Lung (tissue), 12 donors: ENCODE data around the gene EEF1A2. TPM values are rescaled to one million over a fixed set of nuclear protein-coding genes. Genes with fewer than 3 reads are reported as not detected.

Experiments
- ATAC-seq: fragments of 200-7000 bp; cut with Tn5 transposase; one replicate; pipeline ENCODE4 v1.9.1; 2020; ENCODE audit warnings: moderate number of reproducible peaks; ENCODE audit not compliant: insufficient read depth, low FRiP score
- DNase-seq, 3 donors: peaks; one replicate each; pipeline ENCODE4 v3.0.0-alpha.2; 2013 to 2017
- H3K27ac ChIP-seq, 2 donors: one replicate each; pipeline ENCODE4 v1.5.1; 2013; ENCODE audit warnings: mild to moderate bottlenecking in 2 of 2, moderate library complexity in 2 of 2, control low read depth in 1 of 2, inconsistent platforms in 1 of 2, low read depth in 1 of 2, low read length in 1 of 2
- H3K27me3 ChIP-seq, 3 donors: one replicate each; pipeline ENCODE4 v1.5.1; 2013; ENCODE audit warnings: low read length in 2 of 3; ENCODE audit not compliant: control insufficient read depth in 3 of 3, insufficient read depth in 3 of 3
- H3K36me3 ChIP-seq, 4 donors: one replicate each; pipeline ENCODE4 v1.5.1; 2013; ENCODE audit warnings: low read length in 4 of 4, mild to moderate bottlenecking in 1 of 4, moderate library complexity in 1 of 4; ENCODE audit not compliant: control insufficient read depth in 4 of 4, insufficient read depth in 4 of 4
- H3K4me1 ChIP-seq, 5 donors: one replicate each; pipeline ENCODE4 v1.5.1; 2013; ENCODE audit warnings: low read length in 5 of 5, mild to moderate bottlenecking in 2 of 5, moderate library complexity in 1 of 5; ENCODE audit not compliant: control insufficient read depth in 5 of 5, insufficient read depth in 5 of 5
- H3K4me3 ChIP-seq: one replicate; pipeline ENCODE4 v1.5.1; 2013; ENCODE audit warnings: mild to moderate bottlenecking, control low read depth, moderate library complexity
- H3K9ac ChIP-seq, 2 donors: one replicate each; pipeline ENCODE4 v1.5.1; 2013; ENCODE audit warnings: low read length in 2 of 2, control low read depth in 1 of 2; ENCODE audit not compliant: insufficient read depth in 1 of 2
- H3K9me3 ChIP-seq, 4 donors: one replicate each; pipeline ENCODE4 v1.5.1; 2013; ENCODE audit warnings: low read length in 3 of 4, mild to moderate bottlenecking in 1 of 4, moderate library complexity in 1 of 4; ENCODE audit not compliant: control insufficient read depth in 4 of 4, insufficient read depth in 3 of 4
- WGBS, 2 donors: extraction: QIAGEN DNeasy Blood & Tissue Kit; methylation state at CpG; one replicate each; pipeline ENCODE4 v1.1.7; 2013; 5-methylcytosine and 5-hydroxymethylcytosine counted together
- polyA plus RNA-seq, 2 donors: library from polyadenylated mRNA; stranded (reverse); fragments of 200-250 nt; gene quantifications; one replicate each; pipeline ENCODE4 v1.2.1, GENCODE V29; 2013
- total RNA-seq, 2 donors: library from RNA; depleted of rRNA in 1 of 2; stranded (reverse); fragments of >200 nt in 1 of 2; gene quantifications; one replicate each; pipeline ENCODE4 v1.2.1, GENCODE V29; 2014 to 2021
- TF ChIP-seq, protein P1 (sequence below): IDR thresholded peaks from 2 replicates; pipeline ENCODE4 v1.5.1; 2012; ENCODE audit warnings: mild to moderate bottlenecking; ENCODE audit errors: control extremely low read depth, extremely low read depth
- donor health status: control.
- donor health status: control.
- donor health status: Bipolar disorder and iron deficiency.
- donor health status: healthy.
- donor health status: DM: yes; HTN: yes; CAD: no.

The EEF1A2 gene
- total and polyA plus RNA-seq, 4 donors, result 0.47 to 1.9 (median 1.0) TPM

DNA sequence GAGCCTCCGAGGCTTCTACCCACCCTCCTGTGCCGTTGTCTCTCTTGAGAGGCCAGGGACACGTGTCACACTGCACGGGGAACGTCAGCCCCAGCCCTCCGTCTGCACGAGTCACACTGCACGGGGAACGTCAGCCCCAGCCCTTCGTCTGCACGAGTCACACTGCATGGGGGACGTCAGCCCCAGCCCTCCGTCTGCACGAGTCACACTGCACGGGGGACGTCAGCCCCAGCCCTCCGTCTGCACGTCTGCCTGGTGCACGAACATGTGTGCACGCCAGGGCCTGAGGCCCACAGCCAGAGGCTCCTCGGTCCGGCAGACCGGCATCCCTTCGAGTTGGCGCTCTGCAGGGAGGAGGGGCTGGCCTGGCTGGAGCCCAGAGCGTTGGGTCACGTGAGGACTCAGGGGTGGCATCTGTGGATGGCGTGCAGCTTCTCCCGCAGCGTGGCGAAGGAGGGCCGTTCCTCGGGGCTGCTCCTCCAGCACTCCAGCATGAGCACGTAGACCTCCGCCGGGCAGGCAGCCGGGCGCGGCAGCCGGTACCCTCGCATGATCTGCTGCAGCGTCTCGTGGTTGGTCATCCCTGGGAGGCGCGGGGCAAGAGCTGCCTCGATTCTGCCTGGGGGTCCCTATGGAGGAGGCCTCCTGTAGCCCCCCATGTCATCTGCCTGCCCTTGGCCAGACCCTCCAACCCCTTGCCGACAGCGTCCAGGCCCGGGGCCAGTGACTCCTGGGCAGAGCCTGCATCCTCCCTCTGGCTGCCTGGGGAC, 41.7 kb upstream of the EEF1A2 start:
- DNase-seq (no peak), ATAC-seq (no peak)
- no peaks in the 10 kb centered on the region for H3K9me3 ChIP-seq
- no peak overlapping the region for H3K9ac ChIP-seq
- no peak overlapping the region for H3K4me3 ChIP-seq
- no peak overlapping the region for H3K27ac ChIP-seq
- WGBS, 2 donors, result 73 to 84% methylated on average over 49 of the region's 49 CpGs
- H3K4me1 ChIP-seq, result peaks cover 0 to 2% (median 0%) of the 10 kb centered on the region in 5 donors
- H3K27me3 ChIP-seq, result peaks cover 0 to 3% (median 0%) of the 10 kb centered on the region in 3 donors
- TF ChIP-seq, protein P1, sequence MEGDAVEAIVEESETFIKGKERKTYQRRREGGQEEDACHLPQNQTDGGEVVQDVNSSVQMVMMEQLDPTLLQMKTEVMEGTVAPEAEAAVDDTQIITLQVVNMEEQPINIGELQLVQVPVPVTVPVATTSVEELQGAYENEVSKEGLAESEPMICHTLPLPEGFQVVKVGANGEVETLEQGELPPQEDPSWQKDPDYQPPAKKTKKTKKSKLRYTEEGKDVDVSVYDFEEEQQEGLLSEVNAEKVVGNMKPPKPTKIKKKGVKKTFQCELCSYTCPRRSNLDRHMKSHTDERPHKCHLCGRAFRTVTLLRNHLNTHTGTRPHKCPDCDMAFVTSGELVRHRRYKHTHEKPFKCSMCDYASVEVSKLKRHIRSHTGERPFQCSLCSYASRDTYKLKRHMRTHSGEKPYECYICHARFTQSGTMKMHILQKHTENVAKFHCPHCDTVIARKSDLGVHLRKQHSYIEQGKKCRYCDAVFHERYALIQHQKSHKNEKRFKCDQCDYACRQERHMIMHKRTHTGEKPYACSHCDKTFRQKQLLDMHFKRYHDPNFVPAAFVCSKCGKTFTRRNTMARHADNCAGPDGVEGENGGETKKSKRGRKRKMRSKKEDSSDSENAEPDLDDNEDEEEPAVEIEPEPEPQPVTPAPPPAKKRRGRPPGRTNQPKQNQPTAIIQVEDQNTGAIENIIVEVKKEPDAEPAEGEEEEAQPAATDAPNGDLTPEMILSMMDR, result no peak
- no peaks in the 10 kb centered on the region for H3K36me3 ChIP-seq

DNA sequence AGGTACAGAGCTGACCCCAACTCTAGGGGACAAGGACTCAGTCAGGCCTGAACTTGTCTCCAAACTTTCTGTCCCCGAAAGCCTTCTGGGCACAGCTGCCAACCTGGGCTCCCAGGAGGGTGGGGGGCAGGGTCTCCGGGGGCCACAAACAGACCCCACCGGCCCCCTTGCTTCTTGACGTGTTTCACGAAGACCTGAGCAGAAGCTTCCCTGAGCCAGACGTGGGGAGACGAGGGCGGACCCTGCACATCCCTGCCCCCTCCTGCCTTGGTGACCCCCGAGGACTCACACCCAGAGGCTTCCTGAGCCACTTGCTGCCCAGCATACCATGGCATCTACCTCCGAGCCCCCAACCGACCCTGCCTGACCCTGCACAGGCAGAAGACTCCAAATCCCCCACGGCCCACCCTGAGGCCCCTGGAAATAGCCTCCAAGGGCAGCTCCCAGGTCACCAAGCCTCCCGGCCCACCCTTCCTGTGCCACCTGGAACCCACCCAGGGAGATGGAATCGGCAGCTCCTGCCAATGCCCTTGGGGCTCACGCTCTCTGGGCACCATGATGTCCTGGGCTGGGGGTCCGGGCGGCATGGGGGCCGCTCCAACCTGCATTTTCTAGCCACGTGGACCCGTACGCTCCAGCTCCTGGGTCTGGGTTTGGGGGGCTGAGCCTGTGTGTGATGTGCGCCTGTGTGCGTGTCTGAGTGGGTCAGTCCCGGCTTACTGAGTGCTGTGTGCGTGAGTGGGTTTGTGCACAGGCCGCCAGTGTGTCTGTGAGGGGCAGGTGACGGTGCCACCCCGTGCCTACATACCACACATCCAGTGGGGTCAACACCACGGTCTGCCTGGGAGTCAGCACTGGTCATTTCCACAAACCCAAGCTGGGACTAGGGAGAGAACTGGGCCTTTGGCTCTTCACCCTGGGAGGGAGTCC, 40.8 kb upstream of the EEF1A2 start:
- peak overlapping the region; percentile 5 for H3K4me3 ChIP-seq
- no peak overlapping the region for H3K27ac ChIP-seq
- no peak for DNase-seq
- WGBS, 2 donors, result 91% methylated on average over 29 of the region's 29 CpGs
- ATAC-seq, result no peak
- no peaks in the 10 kb centered on the region for H3K9me3 ChIP-seq
- no peak overlapping the region for H3K9ac ChIP-seq
- TF ChIP-seq, protein P1, result no peak
- H3K27me3 ChIP-seq, result peaks cover 0 to 3% (median 2%) of the 10 kb centered on the region in 3 donors
- peaks cover 0 to 6% (median 0%) of the 10 kb centered on the region in 5 donors for H3K4me1 ChIP-seq
- H3K36me3 ChIP-seq, result no peaks in the 10 kb centered on the region

- Histone ChIP-seq H3K4me3 (no peak overlapping the region), H3K9ac (no peak overlapping the region), H3K27ac (peak overlapping the region in 1 of 2 donors; percentile 38), H3K4me1 (peaks cover 0 to 9% (median 0%) of the 10 kb centered on the region in 5 donors), H3K9me3 (no peaks in the 10 kb centered on the region), H3K27me3 (peaks cover 0 to 3% (median 2%) of the 10 kb centered on the region in 3 donors), H3K36me3 (no peaks in the 10 kb centered on the region)
- TF ChIP-seq, protein P1, result no peak
- DNase-seq, result no peak
- no peak for ATAC-seq
- 61 to 76% methylated on average over 12 of the region's 12 CpGs for WGBS, 2 donors
Measured at GRCh38 chr20:63539092-63539430, 40.2 kb upstream of the EEF1A2 start.
